ENCODE data around the gene FAM20A.

DNA sequence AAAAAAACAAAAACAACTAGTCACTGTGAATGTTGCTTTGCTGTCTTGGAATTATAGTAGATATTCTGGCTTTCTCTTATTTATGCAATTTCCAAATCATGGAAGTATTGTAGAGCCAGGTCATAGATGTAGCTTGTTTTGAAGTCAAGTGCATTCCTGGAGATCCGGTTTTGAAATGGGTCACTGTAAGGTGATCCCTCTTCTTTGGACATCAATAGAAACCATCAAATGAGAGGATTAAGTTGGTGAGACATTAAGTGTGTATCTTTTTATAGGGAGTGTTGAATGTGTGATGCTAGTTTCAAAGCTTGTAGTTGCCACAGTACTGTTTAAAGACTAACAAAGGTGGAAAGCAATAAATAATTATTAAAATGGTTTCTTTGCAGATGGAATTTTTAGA is 84.4 kb downstream of the FAM20A start:
- TF ChIP-seq, protein P1, sequence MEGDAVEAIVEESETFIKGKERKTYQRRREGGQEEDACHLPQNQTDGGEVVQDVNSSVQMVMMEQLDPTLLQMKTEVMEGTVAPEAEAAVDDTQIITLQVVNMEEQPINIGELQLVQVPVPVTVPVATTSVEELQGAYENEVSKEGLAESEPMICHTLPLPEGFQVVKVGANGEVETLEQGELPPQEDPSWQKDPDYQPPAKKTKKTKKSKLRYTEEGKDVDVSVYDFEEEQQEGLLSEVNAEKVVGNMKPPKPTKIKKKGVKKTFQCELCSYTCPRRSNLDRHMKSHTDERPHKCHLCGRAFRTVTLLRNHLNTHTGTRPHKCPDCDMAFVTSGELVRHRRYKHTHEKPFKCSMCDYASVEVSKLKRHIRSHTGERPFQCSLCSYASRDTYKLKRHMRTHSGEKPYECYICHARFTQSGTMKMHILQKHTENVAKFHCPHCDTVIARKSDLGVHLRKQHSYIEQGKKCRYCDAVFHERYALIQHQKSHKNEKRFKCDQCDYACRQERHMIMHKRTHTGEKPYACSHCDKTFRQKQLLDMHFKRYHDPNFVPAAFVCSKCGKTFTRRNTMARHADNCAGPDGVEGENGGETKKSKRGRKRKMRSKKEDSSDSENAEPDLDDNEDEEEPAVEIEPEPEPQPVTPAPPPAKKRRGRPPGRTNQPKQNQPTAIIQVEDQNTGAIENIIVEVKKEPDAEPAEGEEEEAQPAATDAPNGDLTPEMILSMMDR (IDR thresholded peaks at IDR 0.05 in 2 of 3, conservative IDR thresholded peaks at IDR 0.05 in 1 of 3; ENCODE audit: insufficient read depth in 2 of 3, low read depth in 1 of 3, low read length in 3 of 3), result no peak
- TF ChIP-seq, protein P2, sequence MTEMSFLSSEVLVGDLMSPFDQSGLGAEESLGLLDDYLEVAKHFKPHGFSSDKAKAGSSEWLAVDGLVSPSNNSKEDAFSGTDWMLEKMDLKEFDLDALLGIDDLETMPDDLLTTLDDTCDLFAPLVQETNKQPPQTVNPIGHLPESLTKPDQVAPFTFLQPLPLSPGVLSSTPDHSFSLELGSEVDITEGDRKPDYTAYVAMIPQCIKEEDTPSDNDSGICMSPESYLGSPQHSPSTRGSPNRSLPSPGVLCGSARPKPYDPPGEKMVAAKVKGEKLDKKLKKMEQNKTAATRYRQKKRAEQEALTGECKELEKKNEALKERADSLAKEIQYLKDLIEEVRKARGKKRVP (CRISPR knock-in tag; IDR thresholded peaks at IDR 0.05), result no peak
- TF ChIP-seq RFX5 (IDR thresholded peaks at IDR 0.05; ENCODE audit: low read depth, low read length) (no peak), ARID1B (IDR thresholded peaks at IDR 0.05) (no peak), TFE3 (CRISPR knock-in tag; IDR thresholded peaks at IDR 0.05) (no peak), MBD2 (IDR thresholded peaks at IDR 0.05; ENCODE audit: borderline replicate concordance, low read depth) (no peak), KAT7 (CRISPR knock-in tag; IDR thresholded peaks at IDR 0.05; ENCODE audit: borderline replicate concordance) (no peak)

All from K562 (cell line).